Glomerular visceral epithelial cell (primary cell): ENCODE results near the gene SBNO2.

Source experiments
- DNase-seq: peaks from one replicate; pipeline ENCODE4 v3.0.0-alpha.2; 2016; ENCODE audit errors: extremely low spot score

The SBNO2 gene

GRCh38 chr19:1058112-1058511, 116.0 kb downstream of the SBNO2 start:
- no peak for DNase-seq
